GM23338 (cell line): ENCODE results near the gene ZNF646. TPM values are rescaled to one million over a fixed set of nuclear protein-coding genes. Genes with fewer than 3 reads are reported as not detected.

ENCODE experiments used
- ATAC-seq: fragments of 200-7000 bp; cut with Tn5 transposase; 3 replicates; pipeline ENCODE4 v1.9.1; 2020
- DNase-seq: peaks from one replicate; pipeline ENCODE4 v3.0.0-alpha.2; 2015; ENCODE audit warnings: low spot score
- H2AFZ ChIP-seq: fragments of 200-600 bp; sonication (generic); 2 replicates; pipeline ENCODE4 v1.8.0; 2016; ENCODE audit warnings: antibody characterized with exemption, mild to moderate bottlenecking, moderate library complexity
- H3F3A ChIP-seq: fragments of 200-600 bp; sonication (generic); replicated peaks from 2 replicates; pipeline ENCODE4 v1.8.0; 2017; ENCODE audit warnings: antibody characterized with exemption, mixed run types, low read depth
- H3K27ac ChIP-seq: fragments of 200-600 bp; sonication (generic); 2 replicates; pipeline ENCODE4 v1.6.1; 2016; ENCODE audit warnings: low read depth
- H3K27me3 ChIP-seq: fragments of 200-600 bp; sonication (generic); 2 replicates; pipeline ENCODE4 v1.8.0; 2016; ENCODE audit warnings: mild to moderate bottlenecking, mixed run types, moderate library complexity; ENCODE audit not compliant: insufficient read depth
- H3K36me3 ChIP-seq: fragments of 200-600 bp; sonication (generic); 2 replicates; pipeline ENCODE4 v1.8.0; 2016; ENCODE audit warnings: mild to moderate bottlenecking; ENCODE audit not compliant: insufficient read depth
- H3K4me1 ChIP-seq: fragments of 200-600 bp; sonication (generic); 2 replicates; pipeline ENCODE4 v1.8.0; 2016; ENCODE audit warnings: mild to moderate bottlenecking, moderate library complexity; ENCODE audit not compliant: insufficient read depth
- H3K4me2 ChIP-seq: fragments of 200-600 bp; sonication (generic); 2 replicates; pipeline ENCODE4 v1.7.1; 2017; ENCODE audit warnings: mixed run types
- H3K4me3 ChIP-seq: fragments of 200-600 bp; sonication (generic); 2 replicates; pipeline ENCODE4 v1.6.1; 2016; ENCODE audit warnings: mixed run types
- H3K79me2 ChIP-seq: fragments of 200-600 bp; sonication (generic); replicated peaks from 2 replicates; pipeline ENCODE4 v1.8.0; 2017; ENCODE audit warnings: mild to moderate bottlenecking; ENCODE audit not compliant: insufficient read depth
- H3K9me2 ChIP-seq: fragments of 200-600 bp; sonication (generic); 2 replicates; pipeline ENCODE4 v1.8.0; 2017; ENCODE audit not compliant: insufficient read depth
- H4K20me1 ChIP-seq: fragments of 200-600 bp; sonication (generic); replicated peaks from 2 replicates; pipeline ENCODE4 v1.8.0; 2017; ENCODE audit warnings: mild to moderate bottlenecking; ENCODE audit not compliant: insufficient read depth
- H3K27ac Mint-ChIP-seq: 2 replicates; pipeline ENCODE4 v1.8.0; 2020; ENCODE audit warnings: inconsistent platforms, mild to moderate bottlenecking, moderate library complexity, mixed read lengths
- H3K27me3 Mint-ChIP-seq: 3 replicates; pipeline ENCODE4 v1.8.0; 2022; ENCODE audit warnings: low read depth, mild to moderate bottlenecking, moderate library complexity, mixed read lengths, inconsistent platforms; ENCODE audit not compliant: insufficient read depth, poor library complexity
- H3K36me3 Mint-ChIP-seq: 3 replicates; pipeline ENCODE4 v1.8.0; 2021; ENCODE audit warnings: low read depth, mild to moderate bottlenecking, inconsistent platforms, moderate library complexity, mixed read lengths
- H3K4me1 Mint-ChIP-seq: 3 replicates; pipeline ENCODE4 v1.8.0; 2020; ENCODE audit warnings: mild to moderate bottlenecking, inconsistent platforms, mixed read lengths
- H3K4me3 Mint-ChIP-seq: 3 replicates; pipeline ENCODE4 v1.8.0; 2021; ENCODE audit warnings: moderate library complexity, mild to moderate bottlenecking, inconsistent platforms, mixed read lengths
- H3K9me3 Mint-ChIP-seq: 3 replicates; pipeline ENCODE4 v1.8.0; 2020; ENCODE audit warnings: moderate library complexity, mild to moderate bottlenecking, inconsistent platforms, mixed read lengths
- CTCF ChIP-seq, 2 experiments: fragments of 200-600 bp in 1 of 2; sonication (generic) in 1 of 2; conservative IDR thresholded peaks; 2 replicates each; pipeline versions ENCODE4 v1.5.1 to v1.6.1; 2016 to 2017; ENCODE audit warnings: antibody characterized with exemption in 2 of 2, low read depth in 2 of 2, mild to moderate bottlenecking in 2 of 2, moderate library complexity in 1 of 2
- EZH2 ChIP-seq: fragments of 200-600 bp; sonication (generic); IDR thresholded peaks from one replicate; pipeline ENCODE4 v1.8.0; 2017; ENCODE audit warnings: antibody characterized with exemption, mild to moderate bottlenecking, low read depth; ENCODE audit not compliant: unreplicated experiment
- POLR2AphosphoS5 ChIP-seq: IDR thresholded peaks from 2 replicates; pipeline ENCODE4 v1.6.1; 2016; ENCODE audit warnings: antibody characterized with exemption, low read depth
- ZNF114 ChIP-seq: fragments of 250-450 bp; sonication (Bioruptor Pico); IDR thresholded peaks from 2 replicates; pipeline ENCODE4 v1.5.0; 2020; ENCODE audit warnings: mild to moderate bottlenecking, moderate library complexity
- ZNF331 ChIP-seq: fragments of 250-450 bp; sonication (Bioruptor Pico); IDR thresholded peaks from 2 replicates; pipeline ENCODE4 v1.5.0; 2020; ENCODE audit warnings: low read depth, mild to moderate bottlenecking, moderate library complexity
- ZNF462 ChIP-seq: fragments of 250-450 bp; sonication (Bioruptor Pico); IDR thresholded peaks from 2 replicates; pipeline ENCODE4 v1.5.0; 2020; ENCODE audit warnings: mild to moderate bottlenecking, moderate library complexity
- polyA plus RNA-seq: library from polyadenylated mRNA; unstranded; fragments of >200 nt; fragmentation: Nextera tagmentation; extraction: Ambion mirVana; gene quantifications from 2 replicates; pipeline ENCODE4 v1.2.1, GENCODE V29; 2016
- total RNA-seq: library from RNA; depleted of rRNA; stranded (reverse); fragments of >200 nt; shearing (Covaris generic); gene quantifications from 2 replicates; pipeline ENCODE4 v1.2.3, GENCODE V29; 2014; rRNA removed

ZNF646 gene
- total and polyA plus RNA-seq, 2 experiments from 2014 or later, result 6.3 to 29.3 TPM

GRCh38 chr16:31133046-31133501 is 58.9 kb downstream of the ZNF646 start:
- TF ChIP-seq POLR2AphosphoS5, result no peak
- no peak for TF ChIP-seq ZNF114
- TF ChIP-seq EZH2, result no peak
- no peak for TF ChIP-seq ZNF331
- TF ChIP-seq ZNF462, result no peak
- TF ChIP-seq CTCF (conservative IDR thresholded peaks at IDR 0.05; ENCODE audit: low read depth in 2 of 2), result no peak
- Histone ChIP-seq H3F3A (peaks cover 3% of the 10 kb centered on the region; the same call in 1 of the 2 replicates), H3K27me3 (no peaks in the 10 kb centered on the region), H3K79me2 (peaks cover 8% of the 10 kb centered on the region; the same call in 1 of the 2 replicates), H3K4me2 (no peak overlapping the region), H3K4me1 (peaks cover 29% of the 10 kb centered on the region), H4K20me1 (no peaks in the 10 kb centered on the region; the same call in 1 of the 2 replicates), H3K4me3 (no peak overlapping the region; the same call in 1 of the 2 replicates), H3K27ac (no peak overlapping the region), H3K36me3 (peaks cover 9% of the 10 kb centered on the region), H2AFZ (no peak overlapping the region), H3K9me2 (no peaks in the 10 kb centered on the region)
- Mint-ChIP-seq H3K27me3 (peaks cover 27% of the 10 kb centered on the region), H3K36me3 (peaks cover 38% of the 10 kb centered on the region), H3K27ac (peak overlapping the region; percentile 98), H3K4me1 (peaks cover 56% of the 10 kb centered on the region), H3K9me3 (no peaks in the 10 kb centered on the region; the same call in 2 of the 3 replicates), H3K4me3 (peak overlapping the region; percentile 94)
- DNase-seq (no peak), ATAC-seq (no peak)

Other genes starting within 250 kb of the ZNF646 start
- gene BCL7C, start 180.3 kb upstream of the ZNF646 start, total RNA-seq, result 17.5 and 20.4 TPM in 2 replicates
- 21.8 and 22.1 TPM in 2 replicates for gene BCL7C, start 180.3 kb upstream of the ZNF646 start, polyA plus RNA-seq
- gene CTF1, start 177.8 kb upstream of the ZNF646 start, total RNA-seq, result 0.52 and 0.54 TPM in 2 replicates
- 0.24 and 0.43 TPM in 2 replicates for gene CTF1, start 177.8 kb upstream of the ZNF646 start, polyA plus RNA-seq
- gene FBXL19, start 150.8 kb upstream of the ZNF646 start, total RNA-seq, result 63.5 and 71.5 TPM in 2 replicates
- gene FBXL19, start 150.8 kb upstream of the ZNF646 start, polyA plus RNA-seq, result 12.5 and 16.4 TPM in 2 replicates
- gene ORAI3, start 125.4 kb upstream of the ZNF646 start, total RNA-seq, result 14.9 and 15.9 TPM in 2 replicates
- 6.9 and 9.8 TPM in 2 replicates for gene ORAI3, start 125.4 kb upstream of the ZNF646 start, polyA plus RNA-seq
- 14.5 and 21.9 TPM in 2 replicates for gene SETD1A, start 116.7 kb upstream of the ZNF646 start, total RNA-seq
- gene SETD1A, start 116.7 kb upstream of the ZNF646 start, polyA plus RNA-seq, result 10.8 and 10.9 TPM in 2 replicates
- gene HSD3B7, start 89.2 kb upstream of the ZNF646 start, total RNA-seq, result 6.4 and 12.2 TPM in 2 replicates
- gene HSD3B7, start 89.2 kb upstream of the ZNF646 start, polyA plus RNA-seq, result 4.3 TPM in 2 replicates
- 7.2 and 9.5 TPM in 2 replicates for gene STX1B, start 63.8 kb upstream of the ZNF646 start, total RNA-seq
- 1.7 and 2.5 TPM in 2 replicates for gene STX1B, start 63.8 kb upstream of the ZNF646 start, polyA plus RNA-seq
- gene STX4, start 40.9 kb upstream of the ZNF646 start, total RNA-seq, result 13.0 TPM in 2 replicates
- gene STX4, start 40.9 kb upstream of the ZNF646 start, polyA plus RNA-seq, result 39.3 and 40.8 TPM in 2 replicates
- 13.1 and 20.6 TPM in 2 replicates for gene ZNF668, start 182 bp upstream of the ZNF646 start, total RNA-seq
- 6.2 and 6.5 TPM in 2 replicates for gene ZNF668, start 182 bp upstream of the ZNF646 start, polyA plus RNA-seq
- gene PRSS53, start 14.5 kb downstream of the ZNF646 start, total RNA-seq, result 1.6 and 2.7 TPM in 2 replicates
- gene PRSS53, start 14.5 kb downstream of the ZNF646 start, polyA plus RNA-seq, result 0.16 and 0.36 TPM in 2 replicates
- 100 and 106 TPM in 2 replicates for gene VKORC1, start 20.4 kb downstream of the ZNF646 start, total RNA-seq
- 89.6 and 96.5 TPM in 2 replicates for gene VKORC1, start 20.4 kb downstream of the ZNF646 start, polyA plus RNA-seq
- 58.9 and 71.2 TPM in 2 replicates for gene BCKDK, start 34.0 kb downstream of the ZNF646 start, total RNA-seq
- gene BCKDK, start 34.0 kb downstream of the ZNF646 start, polyA plus RNA-seq, result 35.9 and 36.1 TPM in 2 replicates
- gene KAT8, start 43.2 kb downstream of the ZNF646 start, total RNA-seq, result 84.8 and 85.4 TPM in 2 replicates
- 47.6 and 50.9 TPM in 2 replicates for gene KAT8, start 43.2 kb downstream of the ZNF646 start, polyA plus RNA-seq
- 75.9 and 77.0 TPM in 2 replicates for gene PRSS8, start 61.3 kb downstream of the ZNF646 start, total RNA-seq
- gene PRSS8, start 61.3 kb downstream of the ZNF646 start, polyA plus RNA-seq, result 59.2 and 65.3 TPM in 2 replicates
- gene PRSS36, start 75.6 kb downstream of the ZNF646 start, total RNA-seq, result 1.3 and 1.4 TPM in 2 replicates
- gene PRSS36, start 75.6 kb downstream of the ZNF646 start, polyA plus RNA-seq, result 0.91 and 1.4 TPM in 2 replicates
- gene FUS, start 105.7 kb downstream of the ZNF646 start, total RNA-seq, result 213 and 247 TPM in 2 replicates
- 528 and 553 TPM in 2 replicates for gene FUS, start 105.7 kb downstream of the ZNF646 start, polyA plus RNA-seq
- gene PYCARD, start 128.3 kb downstream of the ZNF646 start, total RNA-seq, result 25.7 and 54.0 TPM in 2 replicates
- gene PYCARD, start 128.3 kb downstream of the ZNF646 start, polyA plus RNA-seq, result 53.1 and 56.7 TPM in 2 replicates
- 1.1 and 1.3 TPM in 2 replicates for gene TRIM72, start 139.7 kb downstream of the ZNF646 start, total RNA-seq
- 0.54 and 0.81 TPM in 2 replicates for gene TRIM72, start 139.7 kb downstream of the ZNF646 start, polyA plus RNA-seq
- gene PYDC1, start 142.7 kb downstream of the ZNF646 start, total RNA-seq, result not detected in 2 replicates
- gene PYDC1, start 142.7 kb downstream of the ZNF646 start, polyA plus RNA-seq, result 1.8 and 3.0 TPM in 2 replicates
- gene ITGAM, start 185.6 kb downstream of the ZNF646 start, total RNA-seq, result 0.14 TPM in 1 of 2 replicates, not detected in the other
- 0.03 and 0.52 TPM in 2 replicates for gene ITGAM, start 185.6 kb downstream of the ZNF646 start, polyA plus RNA-seq